GM23338 (cell line): Measurements from ENCODE around the gene ACADS.

ENCODE experiments used
- CREB1 ChIP-seq: fragments of 250-450 bp; sonication (Bioruptor Pico); IDR thresholded peaks from 2 replicates; pipeline ENCODE4 v1.5.0; 2020; ENCODE audit warnings: low read depth, mild to moderate bottlenecking, moderate library complexity
- CTCF ChIP-seq, 2 experiments: fragments of 200-600 bp in 1 of 2; sonication (generic) in 1 of 2; conservative IDR thresholded peaks; 2 replicates each; pipeline versions ENCODE4 v1.5.1 to v1.6.1; 2016 to 2017; ENCODE audit warnings: antibody characterized with exemption in 2 of 2, low read depth in 2 of 2, mild to moderate bottlenecking in 2 of 2, moderate library complexity in 1 of 2
- EZH2 ChIP-seq: fragments of 200-600 bp; sonication (generic); IDR thresholded peaks from one replicate; pipeline ENCODE4 v1.8.0; 2017; ENCODE audit warnings: antibody characterized with exemption, mild to moderate bottlenecking, low read depth; ENCODE audit not compliant: unreplicated experiment
- EZH2phosphoT487 ChIP-seq: fragments of 200-600 bp; sonication (generic); IDR thresholded peaks from one replicate; pipeline ENCODE4 v1.8.1; 2018; ENCODE audit warnings: antibody characterized with exemption; ENCODE audit not compliant: unreplicated experiment
- POLR2AphosphoS5 ChIP-seq: IDR thresholded peaks from 2 replicates; pipeline ENCODE4 v1.6.1; 2016; ENCODE audit warnings: antibody characterized with exemption, low read depth
- REST ChIP-seq: IDR thresholded peaks from one replicate; pipeline ENCODE4 v1.6.1; 2018; ENCODE audit warnings: antibody characterized with exemption; ENCODE audit not compliant: unreplicated experiment
- ZNF114 ChIP-seq: fragments of 250-450 bp; sonication (Bioruptor Pico); IDR thresholded peaks from 2 replicates; pipeline ENCODE4 v1.5.0; 2020; ENCODE audit warnings: mild to moderate bottlenecking, moderate library complexity
- ZNF331 ChIP-seq: fragments of 250-450 bp; sonication (Bioruptor Pico); IDR thresholded peaks from 2 replicates; pipeline ENCODE4 v1.5.0; 2020; ENCODE audit warnings: low read depth, mild to moderate bottlenecking, moderate library complexity

DNA sequence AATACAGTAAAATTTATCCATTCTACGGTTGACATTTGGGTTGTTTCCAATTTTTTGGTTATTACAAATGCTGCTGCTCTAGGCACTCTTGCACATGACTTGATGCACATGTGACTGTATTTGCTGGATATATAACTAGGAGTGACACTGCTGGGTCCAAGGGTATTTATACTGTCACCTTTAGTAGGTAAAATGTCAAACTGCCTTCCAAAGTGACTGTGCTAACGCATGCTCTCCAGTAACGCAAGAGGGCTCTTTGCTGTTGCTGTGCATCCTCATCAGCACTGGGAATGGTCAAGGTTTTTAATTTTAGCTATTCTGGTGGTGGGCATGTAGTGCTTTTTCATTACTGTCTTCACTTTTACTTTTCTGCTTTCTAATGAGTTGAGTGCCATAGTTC, 62.3 kb downstream of the ACADS start:
- TF ChIP-seq EZH2 (no peak), POLR2AphosphoS5 (no peak), ZNF114 (no peak), ZNF331 (CRISPR knock-in tag) (no peak), CTCF (conservative IDR thresholded peaks at IDR 0.05; ENCODE audit: low read depth in 2 of 2) (no peak), CREB1 (no peak), EZH2phosphoT487 (no peak), REST (no peak)
